ENCODE data around the gene MAP3K3. TPM values are rescaled to one million over a fixed set of nuclear protein-coding genes. Genes with fewer than 3 reads are reported as not detected.

MAP3K3 gene
- total RNA-seq, 1 donor, result 51.0 TPM

- no peaks in the 10 kb centered on the region for H3K9me3 ChIP-seq (ENCODE audit: low read depth, low read length)
- no peaks in the 10 kb centered on the region for H3K4me1 ChIP-seq (ENCODE audit: insufficient read depth, low read length)
- peaks cover 31% of the 10 kb centered on the region for H3K36me3 ChIP-seq (ENCODE audit: insufficient read depth, low read length)
- H3K79me2 ChIP-seq (ENCODE audit: insufficient read depth, low read length), result peaks cover 33% of the 10 kb centered on the region
- H3K4me3 ChIP-seq (ENCODE audit: insufficient read depth, low read length), result no peak overlapping the region
- DNase-seq (ENCODE audit: insufficient read length, low spot score, missing footprints), result no peak
- H2AFZ ChIP-seq (ENCODE audit: low read length), result no peak overlapping the region
- no peaks in the 10 kb centered on the region for H3K27me3 ChIP-seq (ENCODE audit: insufficient read depth, low read length)
- TF ChIP-seq, protein P1, sequence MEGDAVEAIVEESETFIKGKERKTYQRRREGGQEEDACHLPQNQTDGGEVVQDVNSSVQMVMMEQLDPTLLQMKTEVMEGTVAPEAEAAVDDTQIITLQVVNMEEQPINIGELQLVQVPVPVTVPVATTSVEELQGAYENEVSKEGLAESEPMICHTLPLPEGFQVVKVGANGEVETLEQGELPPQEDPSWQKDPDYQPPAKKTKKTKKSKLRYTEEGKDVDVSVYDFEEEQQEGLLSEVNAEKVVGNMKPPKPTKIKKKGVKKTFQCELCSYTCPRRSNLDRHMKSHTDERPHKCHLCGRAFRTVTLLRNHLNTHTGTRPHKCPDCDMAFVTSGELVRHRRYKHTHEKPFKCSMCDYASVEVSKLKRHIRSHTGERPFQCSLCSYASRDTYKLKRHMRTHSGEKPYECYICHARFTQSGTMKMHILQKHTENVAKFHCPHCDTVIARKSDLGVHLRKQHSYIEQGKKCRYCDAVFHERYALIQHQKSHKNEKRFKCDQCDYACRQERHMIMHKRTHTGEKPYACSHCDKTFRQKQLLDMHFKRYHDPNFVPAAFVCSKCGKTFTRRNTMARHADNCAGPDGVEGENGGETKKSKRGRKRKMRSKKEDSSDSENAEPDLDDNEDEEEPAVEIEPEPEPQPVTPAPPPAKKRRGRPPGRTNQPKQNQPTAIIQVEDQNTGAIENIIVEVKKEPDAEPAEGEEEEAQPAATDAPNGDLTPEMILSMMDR (IDR thresholded peaks at IDR 0.05; ENCODE audit: extremely low read depth, low read depth, low read length), result no peak
- no peak overlapping the region for H3K27ac ChIP-seq (ENCODE audit: low read depth, low read length)
- H4K20me1 ChIP-seq (ENCODE audit: insufficient read depth, low read length), result no peaks in the 10 kb centered on the region
- H3K4me2 ChIP-seq (ENCODE audit: insufficient read depth, low read length), result no peak overlapping the region
These were observed 11.5 kb downstream of the MAP3K3 start for GRCh38 chr17:63633742-63634141.

DNA sequence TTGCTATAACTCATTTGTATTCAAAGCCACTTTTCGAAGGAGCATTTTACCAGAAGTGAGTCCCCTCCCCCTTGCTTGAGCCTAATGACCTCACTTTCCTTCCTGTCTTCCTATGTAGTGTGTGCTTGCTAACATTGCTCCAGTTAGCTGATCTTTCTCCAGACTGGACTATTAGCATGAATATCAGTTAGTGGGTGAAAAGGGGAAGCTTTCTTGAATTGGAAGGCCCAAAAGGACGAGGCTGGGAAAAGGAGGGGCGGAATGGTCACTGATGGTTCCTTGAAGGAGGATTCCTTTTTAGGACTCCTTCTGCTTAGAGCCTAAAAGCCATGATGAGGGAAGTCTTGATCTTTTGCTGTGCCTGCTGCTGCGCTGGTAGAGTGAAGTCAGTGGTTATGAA is 11.9 kb downstream of the MAP3K3 start:
- no peak overlapping the region for H3K27ac ChIP-seq (ENCODE audit: low read depth, low read length)
- peaks cover 29% of the 10 kb centered on the region for H3K79me2 ChIP-seq (ENCODE audit: insufficient read depth, low read length)

GRCh38 chr17:63634816-63635215 is 12.6 kb downstream of the MAP3K3 start:
- Histone ChIP-seq H3K27me3 (ENCODE audit: insufficient read depth, low read length) (no peaks in the 10 kb centered on the region), H4K20me1 (ENCODE audit: insufficient read depth, low read length) (no peaks in the 10 kb centered on the region), H3K79me2 (ENCODE audit: insufficient read depth, low read length) (peaks cover 22% of the 10 kb centered on the region), H2AFZ (ENCODE audit: low read length) (no peak overlapping the region), H3K4me2 (ENCODE audit: insufficient read depth, low read length) (no peak overlapping the region), H3K27ac (ENCODE audit: low read depth, low read length) (no peak overlapping the region), H3K4me3 (ENCODE audit: insufficient read depth, low read length) (no peak overlapping the region), H3K4me1 (ENCODE audit: insufficient read depth, low read length) (no peaks in the 10 kb centered on the region), H3K9me3 (ENCODE audit: low read depth, low read length) (no peaks in the 10 kb centered on the region), H3K36me3 (ENCODE audit: insufficient read depth, low read length) (peaks cover 31% of the 10 kb centered on the region)
- TF ChIP-seq, protein P1 (IDR thresholded peaks at IDR 0.05; ENCODE audit: extremely low read depth, low read depth, low read length), result no peak
- no peak for DNase-seq (ENCODE audit: insufficient read length, low spot score, missing footprints)

More for the DNA sequence above, 11.9 kb downstream of the MAP3K3 start:
- Histone ChIP-seq H3K4me3 (ENCODE audit: insufficient read depth, low read length) (no peak overlapping the region), H2AFZ (ENCODE audit: low read length) (no peak overlapping the region), H4K20me1 (ENCODE audit: insufficient read depth, low read length) (no peaks in the 10 kb centered on the region), H3K9me3 (ENCODE audit: low read depth, low read length) (no peaks in the 10 kb centered on the region), H3K36me3 (ENCODE audit: insufficient read depth, low read length) (peaks cover 31% of the 10 kb centered on the region), H3K27me3 (ENCODE audit: insufficient read depth, low read length) (no peaks in the 10 kb centered on the region), H3K4me1 (ENCODE audit: insufficient read depth, low read length) (no peaks in the 10 kb centered on the region), H3K4me2 (ENCODE audit: insufficient read depth, low read length) (no peak overlapping the region)
- TF ChIP-seq, protein P1 (IDR thresholded peaks at IDR 0.05; ENCODE audit: extremely low read depth, low read depth, low read length), result no peak
- no peak for DNase-seq (ENCODE audit: insufficient read length, low spot score, missing footprints)

DNA sequence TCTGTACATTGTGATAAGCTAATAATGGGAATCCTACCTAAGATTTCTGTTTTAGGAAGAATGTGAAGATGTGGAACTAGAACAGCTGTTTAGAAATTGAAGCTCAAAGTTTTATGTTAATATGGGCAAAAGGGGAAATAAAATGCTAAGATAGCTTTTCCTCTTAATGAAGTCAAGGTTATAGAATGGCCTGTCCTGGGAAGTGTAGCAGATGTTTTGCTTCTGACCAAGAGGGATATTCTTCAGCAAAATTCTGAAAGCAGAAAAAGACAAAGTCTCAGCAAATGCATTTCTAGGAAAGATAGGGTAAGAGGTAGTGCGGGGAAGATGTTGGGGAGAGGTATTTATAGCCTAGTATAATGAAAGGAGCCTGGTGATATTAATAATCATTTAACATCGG is 13.1 kb downstream of the MAP3K3 start:
- no peak overlapping the region for H3K27ac ChIP-seq (ENCODE audit: low read depth, low read length)
- H2AFZ ChIP-seq (ENCODE audit: low read length), result no peak overlapping the region
- TF ChIP-seq, protein P1 (IDR thresholded peaks at IDR 0.05; ENCODE audit: extremely low read depth, low read depth, low read length), result no peak
- no peaks in the 10 kb centered on the region for H4K20me1 ChIP-seq (ENCODE audit: insufficient read depth, low read length)
- no peak for DNase-seq (ENCODE audit: insufficient read length, low spot score, missing footprints)
- H3K79me2 ChIP-seq (ENCODE audit: insufficient read depth, low read length), result peaks cover 20% of the 10 kb centered on the region
- H3K4me2 ChIP-seq (ENCODE audit: insufficient read depth, low read length), result no peak overlapping the region
- no peaks in the 10 kb centered on the region for H3K27me3 ChIP-seq (ENCODE audit: insufficient read depth, low read length)
- H3K4me1 ChIP-seq (ENCODE audit: insufficient read depth, low read length), result no peaks in the 10 kb centered on the region
- no peak overlapping the region for H3K4me3 ChIP-seq (ENCODE audit: insufficient read depth, low read length)
- peaks cover 31% of the 10 kb centered on the region for H3K36me3 ChIP-seq (ENCODE audit: insufficient read depth, low read length)
- no peaks in the 10 kb centered on the region for H3K9me3 ChIP-seq (ENCODE audit: low read depth, low read length)
